OCI-LY7 (cell line): ENCODE results near the gene BBS9. TPM values are rescaled to one million over a fixed set of nuclear protein-coding genes. Genes with fewer than 3 reads are reported as not detected.

Experiments used
- BruUV-seq: library from RNA; stranded (reverse); fragments of 400-500 nt; replicated peaks from 2 replicates; lab custom pipeline; 2021; lab: Mats Ljungman, UMichigan
- CTCF ChIA-PET: fragments of 300-600 bp; sonication (Branson Sonifier 250); formaldehyde crosslinking; loops from one replicate; lab custom pipeline; 2022; ENCODE audit warnings: antibody characterized with exemption; ENCODE audit not compliant: unreplicated experiment; lab: Charles Lee
- POLR2A ChIA-PET: fragments of 300-600 bp; sonication (Branson Sonifier 250); formaldehyde crosslinking; loops from one replicate; lab custom pipeline; 2022; ENCODE audit warnings: antibody characterized with exemption; lab: Charles Lee
- DNase-seq: peaks from one replicate; pipeline ENCODE4 v3.0.0-alpha.2; 2015; ENCODE audit warnings: low spot score
- H2AFZ ChIP-seq: fragments of 200-600 bp; sonication (generic), shearing (Covaris generic); 2 replicates; pipeline ENCODE4 v1.6.1; 2014; ENCODE audit warnings: mild to moderate bottlenecking, antibody characterized with exemption, low read length, moderate library complexity
- H3K27ac ChIP-seq: fragments of 200-600 bp; sonication (generic); 2 replicates; pipeline ENCODE4 v1.5.1; 2014; ENCODE audit warnings: mixed run types, low read depth, mild to moderate bottlenecking, moderate library complexity, low read length, inconsistent platforms; ENCODE audit not compliant: poor library complexity, severe bottlenecking
- H3K36me3 ChIP-seq: fragments of 200-600 bp; sonication (generic); 2 replicates; pipeline ENCODE4 v1.6.1; 2014; ENCODE audit warnings: mild to moderate bottlenecking, antibody characterized with exemption, low read length, moderate library complexity, mixed read lengths; ENCODE audit not compliant: insufficient read depth
- H3K4me1 ChIP-seq: fragments of 200-600 bp; sonication (generic); 2 replicates; pipeline ENCODE4 v1.5.1; 2014; ENCODE audit warnings: mild to moderate bottlenecking, low read length; ENCODE audit not compliant: insufficient read depth, poor library complexity, severe bottlenecking
- H3K4me2 ChIP-seq: fragments of 200-600 bp; sonication (generic); 2 replicates; pipeline ENCODE4 v1.6.1; 2014; ENCODE audit warnings: mild to moderate bottlenecking, low read length
- H3K4me3 ChIP-seq: fragments of 200-600 bp; sonication (generic); 2 replicates; pipeline ENCODE4 v1.5.1; 2014; ENCODE audit warnings: mild to moderate bottlenecking, low read depth, low read length; ENCODE audit not compliant: poor library complexity, severe bottlenecking
- H3K79me2 ChIP-seq: fragments of 200-600 bp; sonication (generic); 2 replicates; pipeline ENCODE4 v1.6.1; 2016; ENCODE audit warnings: low read depth, mild to moderate bottlenecking, low read length, moderate library complexity, mixed read lengths; ENCODE audit not compliant: insufficient read depth
- H3K9me2 ChIP-seq: fragments of 200-600 bp; sonication (generic); 2 replicates; pipeline ENCODE4 v1.6.1; 2016; ENCODE audit warnings: mild to moderate bottlenecking, low read length, mixed read lengths; ENCODE audit not compliant: insufficient read depth
- H3K9me3 ChIP-seq: fragments of 200-600 bp; sonication (generic); 2 replicates; pipeline ENCODE4 v1.6.1; 2014; ENCODE audit warnings: mild to moderate bottlenecking, mixed run types, low read length, mixed read lengths
- H4K20me1 ChIP-seq: fragments of 200-600 bp; sonication (generic); 2 replicates; pipeline ENCODE4 v1.6.1; 2014; ENCODE audit warnings: mild to moderate bottlenecking, antibody characterized with exemption, low read length, moderate library complexity, mixed read lengths; ENCODE audit not compliant: insufficient read depth
- CTCF ChIP-seq: fragments of 200-600 bp; sonication (generic); conservative IDR thresholded peaks from 2 replicates; pipeline ENCODE4 v1.5.1; 2014; ENCODE audit warnings: mild to moderate bottlenecking, antibody characterized with exemption, low read length, moderate library complexity, mixed read lengths
- EZH2phosphoT487 ChIP-seq: fragments of 200-600 bp; sonication (generic); IDR thresholded peaks from 2 replicates; pipeline ENCODE4 v1.6.1; 2018; ENCODE audit warnings: low read depth, borderline replicate concordance, mild to moderate bottlenecking, mixed run types, antibody characterized with exemption, low read length, moderate library complexity, mixed read lengths
- intact Hi-C: fragments of 100-400 bp; cut with micrococcal nuclease; formaldehyde crosslinking; loops from one replicate; pipeline ENCODE4 v1.10.0; 2022; ENCODE audit not compliant: unreplicated experiment
- total RNA-seq, 2 experiments: library from RNA; depleted of rRNA in 1 of 2; stranded (reverse); fragments of >200 nt in 1 of 2; shearing (Covaris generic) in 1 of 2; gene quantifications; 2 replicates each; pipeline ENCODE4 v1.2.3, GENCODE V29; 2014 to 2022

Gene BBS9
- total RNA-seq, 2 experiments from 2014 or later, result 6.8 to 14.8 TPM

GRCh38 chr7:33145156-33145555 lies 15.8 kb downstream of the BBS9 start:
- Histone ChIP-seq H3K9me3 (peaks cover 5% of the 10 kb centered on the region), H3K9me2 (0 out of 2 replicates have a peak, but pooled peaks cover 3% of the 10 kb centered on the region), H2AFZ (no peak overlapping the region), H3K4me3 (no peak overlapping the region), H3K4me1 (no peaks in the 10 kb centered on the region), H4K20me1 (no peaks in the 10 kb centered on the region), H3K27ac (no peak overlapping the region), H3K79me2 (no peaks in the 10 kb centered on the region), H3K4me2 (no peak overlapping the region), H3K36me3 (no peaks in the 10 kb centered on the region)
- TF ChIP-seq EZH2phosphoT487 (no peak), CTCF (no peak)
- ChIA-PET POLR2A (no interaction called here), CTCF (no interaction called here)
- intact Hi-C loops, result no loop called here
- DNase-seq, result no peak
- BruUV-seq, result no TSS peak

GRCh38 chr7:33152087-33152486 lies 22.7 kb downstream of the BBS9 start:
- TF ChIP-seq EZH2phosphoT487 (no peak), CTCF (no peak)
- Histone ChIP-seq H3K4me3 (no peak overlapping the region), H2AFZ (no peak overlapping the region), H3K27ac (no peak overlapping the region), H3K9me3 (no peaks in the 10 kb centered on the region), H3K9me2 (no peaks in the 10 kb centered on the region), H3K4me1 (no peaks in the 10 kb centered on the region), H3K4me2 (no peak overlapping the region), H3K79me2 (no peaks in the 10 kb centered on the region), H4K20me1 (peaks cover 3% of the 10 kb centered on the region; the same call in 1 of the 2 replicates), H3K36me3 (no peaks in the 10 kb centered on the region)
- no peak for DNase-seq
- POLR2A ChIA-PET, result interaction anchor here (0.5 to 1.5 kb wide), 6 partner anchors 8 to 38 kb away, joined by 3 to 5 read pairs (median 4); no protein-coding TSS in a partner anchor
- CTCF ChIA-PET, result no interaction called here
- no TSS peak for BruUV-seq
- intact Hi-C loops, result no loop called here

- Histone ChIP-seq H2AFZ (no peak overlapping the region), H3K4me2 (no peak overlapping the region), H3K27ac (no peak overlapping the region), H4K20me1 (peaks cover 3% of the 10 kb centered on the region; the same call in 1 of the 2 replicates), H3K4me1 (no peaks in the 10 kb centered on the region), H3K4me3 (no peak overlapping the region), H3K79me2 (no peaks in the 10 kb centered on the region), H3K9me2 (no peaks in the 10 kb centered on the region), H3K36me3 (no peaks in the 10 kb centered on the region), H3K9me3 (no peaks in the 10 kb centered on the region)
- no TSS peak for BruUV-seq
- intact Hi-C loops, result no loop called here
- CTCF ChIA-PET, result no interaction called here
- DNase-seq, result no peak
- POLR2A ChIA-PET, result no interaction called here
- TF ChIP-seq CTCF (no peak), EZH2phosphoT487 (no peak)
These were observed 26.4 kb downstream of the BBS9 start for GRCh38 chr7:33155811-33156210.
